ENCODE results near the gene TMPRSS6.

TMPRSS6 gene

DNA sequence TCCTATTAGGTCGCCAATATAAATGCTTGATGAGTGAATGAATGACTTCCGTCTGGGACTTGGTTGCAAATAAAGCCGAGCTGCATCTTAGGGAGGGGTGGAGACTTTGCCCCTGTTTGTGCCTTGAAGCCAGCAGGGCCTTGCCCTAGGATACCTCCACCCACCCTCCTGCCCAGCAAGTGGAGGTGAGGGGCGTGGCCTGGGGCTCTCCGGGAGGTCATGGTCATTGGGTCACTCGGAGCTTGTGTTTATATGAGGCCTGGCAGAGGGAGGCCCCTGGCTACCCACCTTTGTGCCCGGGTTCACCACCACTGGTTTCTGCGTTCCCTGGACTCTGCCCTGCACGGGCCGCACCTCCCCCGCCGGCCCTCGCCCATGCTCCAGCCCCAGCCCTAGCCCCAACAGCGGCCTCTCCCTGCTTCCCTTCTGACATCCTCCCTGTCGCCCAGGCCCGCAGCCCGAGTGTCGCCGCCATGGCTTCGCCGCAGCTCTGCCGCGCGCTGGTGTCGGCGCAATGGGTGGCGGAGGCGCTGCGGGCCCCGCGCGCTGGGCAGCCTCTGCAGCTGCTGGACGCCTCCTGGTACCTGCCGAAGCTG, 85.7 kb downstream of the TMPRSS6 start:
- DNase-seq, result no peak

GRCh38 chr22:37022483-37023337, 86.8 kb downstream of the TMPRSS6 start:
- DNase-seq, result no peak

DNA sequence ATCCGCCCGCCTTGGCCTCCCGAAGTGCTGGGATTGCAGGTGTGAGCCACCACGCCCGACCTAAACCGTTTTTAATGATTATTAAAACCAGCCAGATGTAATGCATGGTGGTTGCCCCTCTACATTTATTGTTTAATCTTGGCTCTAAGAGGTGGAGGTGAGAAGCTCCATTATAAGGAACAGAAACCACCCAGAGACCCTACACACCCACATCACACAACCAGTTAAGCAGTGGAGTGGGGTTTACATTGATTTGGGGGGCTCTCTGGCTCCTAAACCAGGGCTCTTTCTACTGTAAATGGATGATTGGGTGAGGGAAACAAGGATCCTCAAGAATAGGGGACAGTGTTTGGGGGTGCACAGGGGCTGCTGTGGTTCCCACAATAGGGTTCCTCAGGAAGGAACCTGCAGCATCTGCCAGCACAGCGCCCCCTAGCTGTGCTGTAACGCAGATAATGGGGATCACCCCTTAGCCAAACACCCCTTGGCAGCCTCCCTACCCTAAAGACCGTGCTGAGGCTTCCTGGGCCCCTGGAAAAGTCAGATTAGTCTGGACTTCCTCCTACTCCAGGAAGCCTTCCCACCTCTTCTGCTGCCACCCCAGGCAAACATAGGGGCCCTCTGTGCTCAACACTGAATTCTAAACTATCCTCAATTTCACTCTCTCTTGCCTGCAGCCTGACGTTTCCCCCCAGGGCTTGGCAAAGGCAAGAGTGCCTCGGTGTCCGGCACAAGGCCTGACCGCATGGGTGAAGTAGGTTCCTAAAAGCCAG, 87.6 kb downstream of the TMPRSS6 start:
- peak; percentile 47 for DNase-seq

DNA sequence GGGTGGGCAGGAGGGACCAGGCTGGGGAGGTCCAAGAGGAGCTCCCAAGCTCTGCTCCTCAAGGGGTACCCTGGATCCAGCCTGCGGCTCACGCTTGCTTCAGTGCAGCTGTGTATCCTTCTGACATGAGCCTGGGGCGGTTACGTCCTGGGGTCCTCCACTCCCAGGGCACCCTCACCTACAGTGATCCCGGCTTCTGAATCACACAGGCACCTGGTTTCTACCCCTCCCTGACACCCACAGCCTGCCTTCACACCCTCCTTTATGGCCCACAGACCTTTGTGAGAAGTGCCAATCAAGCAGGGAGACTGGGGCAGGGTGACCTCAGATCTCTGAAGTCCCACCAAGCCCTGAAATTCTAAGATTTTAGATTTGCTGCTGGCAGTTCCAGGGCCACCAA, 88.5 kb downstream of the TMPRSS6 start:
- no peak for DNase-seq

- peak; percentile 48 for DNase-seq
These were observed 89.4 kb downstream of the TMPRSS6 start for GRCh38 chr22:37020192-37020479.

- DNase-seq, result peak; percentile 68
These were observed 90.0 kb downstream of the TMPRSS6 start, which contains the start of the genes MPST and TST for GRCh38 chr22:37019309-37020191. Gene MPST (plus strand): TSS chr22:37019742. CDS start chr22:37019837, 95 bp downstream. Gene TST (minus strand): TSS chr22:37019447. CDS start chr22:37018732, 715 bp downstream.

GRCh38 chr22:37018815-37019308, 90.7 kb downstream of the TMPRSS6 start:
- peak; percentile 65 for DNase-seq

- DNase-seq, result no peak
These were observed 91.3 kb downstream of the TMPRSS6 start for GRCh38 chr22:37018086-37018814.

- DNase-seq, result no peak
These were observed 92.2 kb downstream of the TMPRSS6 start for GRCh38 chr22:37017356-37017755.

- DNase-seq, result no peak
These were observed 93.2 kb downstream of the TMPRSS6 start for GRCh38 chr22:37016134-37016910.

DNA sequence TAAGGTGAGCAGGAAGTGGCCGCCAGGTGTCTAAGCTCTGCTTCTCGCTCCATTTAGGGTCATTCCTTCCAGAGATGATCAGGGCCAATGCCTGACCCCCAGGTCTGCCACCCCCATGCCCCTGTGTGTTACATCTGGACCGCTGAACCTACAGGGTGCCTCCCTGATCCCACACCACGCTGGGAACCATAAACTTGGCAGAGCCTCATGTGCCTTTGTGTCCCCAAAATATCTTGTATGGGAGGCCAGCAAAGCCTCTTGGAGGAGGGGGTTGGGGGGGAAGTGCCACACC, 94.0 kb downstream of the TMPRSS6 start:
- no peak for DNase-seq

Measured in EL (cell line).